GM20000 (cell line): ENCODE data around the gene TMEM141.

Experiments
- DNase-seq: peaks from one replicate; pipeline ENCODE4 v3.0.0; 2012; ENCODE audit warnings: low spot score
- CTCF ChIP-seq: IDR thresholded peaks from 2 replicates; pipeline ENCODE4 v1.5.1; 2012; ENCODE audit warnings: mild to moderate bottlenecking, control low read depth; ENCODE audit errors: extremely low read depth, missing control alignments

The TMEM141 gene

GRCh38 chr9:136823136-136824046, 32.2 kb downstream of the TMEM141 start:
- no peak for TF ChIP-seq CTCF
- DNase-seq, result no peak

- no peak for TF ChIP-seq CTCF
Measured at GRCh38 chr9:136824496-136825225, 33.5 kb downstream of the TMEM141 start.

GRCh38 chr9:136825295-136826187, 34.4 kb downstream of the TMEM141 start:
- no peak for TF ChIP-seq CTCF

More at GRCh38 chr9:136824496-136825225, 33.5 kb downstream of the TMEM141 start:
- no peak for DNase-seq

GRCh38 chr9:136826188-136826541, 35.0 kb downstream of the TMEM141 start:
- no peak for DNase-seq
- no peak for TF ChIP-seq CTCF

More at GRCh38 chr9:136825295-136826187, 34.4 kb downstream of the TMEM141 start:
- no peak for DNase-seq

- no peak for TF ChIP-seq CTCF
Measured at GRCh38 chr9:136826703-136827582, 35.8 kb downstream of the TMEM141 start.

GRCh38 chr9:136827794-136828473, 36.8 kb downstream of the TMEM141 start:
- TF ChIP-seq CTCF, result no peak

More at GRCh38 chr9:136826703-136827582, 35.8 kb downstream of the TMEM141 start:
- no peak for DNase-seq

More at GRCh38 chr9:136827794-136828473, 36.8 kb downstream of the TMEM141 start:
- no peak for DNase-seq
